Forelimb muscle (tissue), 1 donor: ENCODE measurements around the gene MFAP5. TPM values are rescaled to one million over a fixed set of nuclear protein-coding genes. Genes with fewer than 3 reads are reported as not detected.
A peak's percentile ranks its signal among the peaks of the same experiment; 100 is the strongest.
"Not testable (repeated sequence)": the region's sequence is repeated elsewhere in the genome, so short reads cannot be mapped to it uniquely, and the experiment has no call there.

Experiments used
- DNase-seq: peaks from one replicate; pipeline ENCODE4 v3.0.0-alpha.2; 2013; ENCODE audit warnings: low read depth
- polyA plus RNA-seq: library from polyadenylated mRNA; unstranded; fragments of 120-200 nt; gene quantifications from one replicate; pipeline ENCODE4 v1.2.1, GENCODE V29; 2013; ENCODE audit not compliant: insufficient read length

Gene MFAP5
- polyA plus RNA-seq, 1 donor: 143 TPM

DNA sequence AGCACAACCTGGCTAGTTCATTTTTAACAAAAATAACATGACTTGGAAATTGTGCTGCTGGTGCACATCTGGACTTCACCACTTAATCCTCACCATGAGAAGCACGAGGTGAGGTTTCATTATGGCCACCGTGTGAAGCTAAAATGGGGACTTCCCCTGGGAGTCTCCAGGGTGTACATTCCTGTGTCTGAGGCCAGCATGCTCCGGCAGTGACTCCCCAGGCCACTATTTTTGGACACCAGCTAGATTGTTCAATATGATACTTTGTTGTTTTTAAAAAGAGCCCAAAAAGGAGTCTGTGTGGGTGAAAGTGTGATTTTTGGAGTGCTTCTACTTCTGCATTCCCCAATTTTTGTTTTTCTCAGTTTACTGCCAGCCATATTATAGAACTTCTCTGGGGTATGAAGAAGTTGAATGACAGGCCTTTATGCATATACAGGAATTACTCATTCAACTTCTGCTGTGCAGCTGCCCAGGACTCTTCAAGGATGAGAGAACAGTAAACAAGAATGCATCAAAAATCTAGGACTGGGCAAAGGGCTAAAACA is 33.1 kb downstream of the MFAP5 start:
- DNase-seq: no peak

DNA sequence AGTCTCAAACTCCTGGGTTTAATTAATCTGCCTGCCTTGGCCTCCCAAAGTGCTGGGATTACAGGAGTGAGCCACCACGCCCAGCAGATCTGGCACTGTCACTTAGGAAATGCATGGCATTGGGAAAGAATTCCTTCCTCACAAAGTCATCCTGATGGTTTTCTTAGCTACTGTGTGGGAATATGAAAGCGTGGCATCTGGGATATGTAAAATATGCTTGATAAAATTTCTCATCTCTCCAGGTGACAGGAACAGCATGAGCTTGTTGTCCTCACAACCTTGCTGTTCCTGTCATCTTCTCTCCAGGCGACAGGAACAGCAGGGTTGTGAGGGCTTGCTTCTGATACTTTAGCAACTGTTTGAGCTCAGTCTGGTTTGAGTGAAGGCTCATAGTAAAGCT is 33.9 kb downstream of the MFAP5 start:
- no peak for DNase-seq

DNA sequence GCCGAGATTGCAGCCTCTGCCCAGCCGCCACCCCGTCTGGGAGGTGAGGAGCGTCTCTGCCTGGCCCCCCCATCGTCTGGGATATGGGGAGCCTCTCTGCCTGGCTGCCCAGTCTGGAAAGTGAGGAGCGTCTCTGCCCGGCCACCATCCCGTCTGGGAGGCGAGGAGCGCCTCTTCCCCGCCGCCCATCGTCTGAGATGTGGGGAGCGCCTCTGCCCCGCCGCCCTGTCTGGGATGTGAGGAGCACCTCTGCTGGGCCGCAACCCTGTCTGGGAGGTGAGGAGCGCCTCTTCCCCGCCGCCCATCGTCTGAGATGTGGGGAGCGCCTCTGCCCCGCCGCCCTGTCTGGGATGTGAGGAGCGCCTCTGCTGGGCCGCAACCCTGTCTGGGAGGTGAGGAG is 37.9 kb downstream of the MFAP5 start:
- not testable (repeated sequence) for DNase-seq

DNA sequence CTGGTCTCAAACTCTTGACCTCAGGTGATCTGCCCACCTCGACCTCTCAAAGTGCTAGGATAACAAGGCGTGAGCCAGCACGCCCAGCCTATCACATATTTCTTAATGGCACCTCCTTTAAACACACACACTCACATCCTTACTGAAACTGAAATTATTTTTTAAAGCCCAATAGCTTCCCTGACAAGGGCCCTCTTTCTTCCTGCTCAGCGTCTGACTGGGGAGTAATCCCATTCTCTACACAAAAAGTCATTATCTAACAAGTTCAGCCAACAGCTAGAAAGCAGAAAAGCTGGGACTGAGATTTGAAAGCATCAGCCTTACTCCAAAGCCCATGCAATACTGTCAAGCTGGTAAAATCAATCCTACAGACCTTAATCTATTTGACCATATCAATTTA is 40.0 kb downstream of the MFAP5 start:
- no peak for DNase-seq

DNA sequence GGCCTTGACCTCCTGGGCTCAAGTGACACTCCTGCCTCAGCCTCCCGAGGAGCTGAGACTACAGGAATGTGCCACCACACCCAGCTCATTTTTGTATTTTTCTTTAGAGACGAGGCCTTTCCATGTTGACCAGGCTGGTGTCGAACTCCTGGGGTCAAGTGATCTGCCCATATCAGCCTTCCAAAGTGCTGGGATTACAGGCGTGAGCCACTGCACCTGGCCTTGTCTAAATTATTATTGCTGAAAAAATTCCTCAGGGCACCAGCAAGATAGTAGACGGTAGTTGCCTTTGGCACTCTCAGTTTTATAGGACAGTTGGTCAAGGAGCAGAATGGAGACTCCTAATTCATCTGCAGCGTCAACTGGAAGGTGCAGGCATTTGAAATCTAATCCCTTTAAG is 47.4 kb downstream of the MFAP5 start:
- DNase-seq: no peak

DNA sequence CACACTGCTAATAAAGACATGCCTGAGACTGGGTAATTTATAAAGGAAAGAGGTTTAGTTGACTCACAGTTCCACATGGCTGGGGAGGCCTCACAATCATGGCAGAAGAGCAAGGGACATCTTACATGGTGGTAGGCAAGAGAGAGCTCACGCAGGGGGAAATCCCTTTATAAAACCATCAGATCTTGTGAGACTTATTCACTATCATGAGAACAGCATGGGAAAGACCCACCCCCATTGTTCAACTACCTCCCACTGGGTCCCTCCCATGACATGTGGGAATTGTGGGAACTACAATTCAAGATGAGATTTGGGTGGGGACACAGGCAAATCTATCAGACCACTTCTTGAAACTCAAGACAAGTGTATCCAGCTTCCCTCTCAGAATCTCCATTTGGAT is 48.7 kb downstream of the MFAP5 start:
- DNase-seq: not testable (repeated sequence)

DNA sequence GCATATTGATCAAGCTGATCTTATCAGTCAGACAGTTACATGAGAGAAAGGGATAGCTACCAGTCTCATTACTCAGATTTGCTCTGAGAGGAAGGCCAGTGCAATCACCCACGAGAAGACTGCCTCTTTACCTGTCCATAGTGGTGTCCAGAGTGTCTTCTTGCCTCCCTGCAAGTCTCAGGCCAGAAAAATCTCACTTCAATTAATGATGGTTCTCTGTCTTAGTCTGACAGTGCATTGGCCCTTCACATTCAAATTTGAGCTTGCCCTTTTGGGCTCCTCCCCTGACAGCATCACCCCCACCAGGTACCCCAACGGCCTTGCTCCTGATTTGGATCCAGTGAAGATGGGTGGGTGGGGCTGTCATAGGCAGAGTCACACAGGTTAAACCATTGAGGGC is 50.0 kb downstream of the MFAP5 start, which contains the start of gene AICDA:
Gene AICDA (minus strand): TSS at position 231 of the 400 bp plus-strand sequence. CDS start 92 bp downstream, at position 139.
- no peak for DNase-seq

DNA sequence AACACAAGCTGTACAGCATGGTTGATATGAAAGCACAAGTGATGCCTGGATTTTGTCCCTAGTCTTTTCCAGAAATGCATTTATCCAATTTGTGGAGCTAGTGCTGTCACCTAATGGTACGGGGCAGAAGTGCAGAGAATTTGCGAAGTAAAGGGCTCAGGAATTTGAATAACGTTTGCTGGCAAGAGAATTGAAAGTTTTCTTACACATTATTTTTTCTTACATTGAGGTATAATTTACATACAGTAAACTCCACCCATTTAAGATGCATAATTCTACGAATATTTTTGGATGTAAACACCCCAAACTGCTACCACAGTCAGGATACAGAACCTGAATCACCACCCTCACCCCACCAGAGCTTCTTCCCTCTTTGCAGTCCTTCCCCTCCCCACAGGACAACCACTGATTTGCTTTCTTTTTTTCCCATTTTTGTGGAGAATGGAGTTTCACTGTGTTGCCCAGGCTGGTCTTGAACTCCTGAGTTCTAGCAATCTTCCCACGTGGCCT is 53.5 kb downstream of the MFAP5 start:
- peak; percentile 38 for DNase-seq

DNA sequence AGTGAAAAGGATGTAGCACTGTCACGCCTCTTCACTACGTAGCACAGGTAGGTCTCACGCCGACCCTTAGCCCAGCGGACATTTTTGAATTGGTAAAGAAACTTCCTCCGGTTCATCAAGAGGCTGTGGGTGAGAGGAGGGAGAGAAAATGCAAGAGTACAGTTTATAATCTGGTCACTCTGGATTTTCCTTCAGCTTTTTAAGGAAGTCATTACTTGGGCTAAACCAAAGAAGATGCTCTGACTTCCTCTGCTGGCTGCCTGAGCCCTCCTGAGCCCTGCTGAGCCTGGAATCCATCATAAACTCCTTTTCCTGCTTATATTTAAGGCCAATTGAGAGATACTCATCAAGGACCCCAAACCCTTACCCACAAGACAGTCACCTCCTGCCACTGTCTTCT is 55.7 kb downstream of the MFAP5 start:
- DNase-seq: no peak

DNA sequence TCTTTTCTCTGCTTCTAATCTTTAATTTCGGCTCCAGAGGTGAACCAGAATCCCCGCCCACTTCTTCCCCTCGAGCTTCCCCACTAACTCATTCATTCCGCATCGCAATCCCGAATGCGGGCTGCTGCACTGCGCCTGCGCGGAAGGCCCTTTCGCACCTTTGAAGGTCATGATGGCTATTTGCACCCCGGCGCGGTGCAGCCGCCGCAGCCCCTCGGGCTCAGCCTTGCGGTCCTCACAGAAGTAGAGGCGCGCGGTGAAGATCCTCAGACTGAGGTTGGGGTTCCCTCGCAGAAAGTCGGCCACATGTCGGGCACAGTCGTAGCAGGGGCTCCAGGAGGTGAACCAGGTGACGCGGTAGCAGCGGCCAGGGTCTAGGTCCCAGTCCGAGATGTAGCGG is 57.6 kb downstream of the MFAP5 start:
- DNase-seq: no peak

DNA sequence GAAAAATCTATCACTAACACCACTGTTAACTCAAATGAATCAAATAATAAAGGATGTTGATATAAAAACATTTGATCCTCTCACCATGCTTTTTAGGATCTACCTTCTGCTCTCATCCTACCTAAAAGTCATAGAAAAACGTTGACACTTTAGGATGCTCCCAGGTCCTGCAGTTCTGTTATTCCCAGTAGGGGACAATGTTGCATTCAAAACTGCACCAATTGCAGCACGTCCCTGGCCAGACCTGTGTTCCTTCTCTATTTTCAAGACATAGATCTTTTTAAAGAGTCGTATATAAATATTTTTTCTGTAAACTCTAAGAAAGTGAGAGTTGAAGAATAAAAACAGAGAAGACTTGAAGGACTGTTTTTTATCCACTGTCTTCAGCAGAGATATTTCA is 58.8 kb downstream of the MFAP5 start:
- no peak for DNase-seq

DNA sequence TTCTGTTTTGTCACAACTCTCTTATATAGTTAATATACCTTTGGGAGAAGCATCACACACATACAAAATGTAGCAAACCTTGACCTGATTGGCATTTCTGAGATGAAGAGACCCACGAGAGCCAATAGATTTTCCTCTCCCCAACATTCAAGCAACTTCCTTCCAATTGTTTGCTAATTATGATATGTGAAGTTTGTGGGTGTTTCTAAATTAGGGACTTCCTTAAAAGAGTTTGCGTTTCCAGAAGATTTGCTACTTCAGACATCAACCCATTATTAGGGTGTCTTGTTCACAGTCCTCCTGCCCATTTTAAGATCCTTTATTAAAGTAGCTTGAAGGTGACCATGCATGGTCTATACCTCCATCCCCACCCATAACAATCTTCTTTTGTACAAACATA is 59.3 kb downstream of the MFAP5 start:
- DNase-seq: no peak

DNA sequence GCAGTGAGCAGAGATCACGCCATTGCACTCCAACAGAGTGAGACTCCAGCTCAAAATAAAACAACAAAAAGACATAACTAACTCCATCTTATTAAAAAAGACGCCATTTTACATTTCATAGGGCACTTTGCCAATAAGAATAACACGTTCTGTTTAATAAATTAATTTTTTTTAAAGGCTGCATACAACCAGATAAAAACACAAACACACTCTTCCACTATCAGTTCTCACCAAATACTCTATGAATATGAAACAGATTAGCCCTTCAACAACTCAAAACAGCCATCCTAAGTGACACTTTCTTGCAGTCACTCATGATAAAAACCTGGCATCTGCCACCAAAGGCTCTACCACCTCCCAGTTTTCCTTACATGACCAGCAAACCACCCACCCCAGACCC is 66.1 kb downstream of the MFAP5 start:
- no peak for DNase-seq

Other genes starting within 250 kb of the MFAP5 start
- gene CLEC6A, start 206.9 kb downstream of the MFAP5 start, polyA plus RNA-seq: not detected
- 0.23 TPM for gene CLEC4D, start 149.3 kb downstream of the MFAP5 start, polyA plus RNA-seq
- not detected for gene CLEC4E, start 121.9 kb downstream of the MFAP5 start, polyA plus RNA-seq
- 0.30 TPM for gene AICDA, start 50.0 kb downstream of the MFAP5 start, polyA plus RNA-seq
- 88.9 TPM for gene RIMKLB, start 35.2 kb upstream of the MFAP5 start, polyA plus RNA-seq
- gene A2ML1, start 159.8 kb upstream of the MFAP5 start, polyA plus RNA-seq: 0.14 TPM